ENCODE measurements around the gene FNDC5. TPM values are rescaled to one million over a fixed set of nuclear protein-coding genes. Genes with fewer than 3 reads are reported as not detected.

Gene FNDC5
- total and polyA plus RNA-seq, 2 of the 13 experiments (the other 11 are each of a cell fraction or from before 2014, with no cell fraction given): 1.4 to 3.1 TPM

GRCh38 chr1:32858791-32859190 is 11.9 kb downstream of the FNDC5 start (continued):
- TF ChIP-seq, protein P1, sequence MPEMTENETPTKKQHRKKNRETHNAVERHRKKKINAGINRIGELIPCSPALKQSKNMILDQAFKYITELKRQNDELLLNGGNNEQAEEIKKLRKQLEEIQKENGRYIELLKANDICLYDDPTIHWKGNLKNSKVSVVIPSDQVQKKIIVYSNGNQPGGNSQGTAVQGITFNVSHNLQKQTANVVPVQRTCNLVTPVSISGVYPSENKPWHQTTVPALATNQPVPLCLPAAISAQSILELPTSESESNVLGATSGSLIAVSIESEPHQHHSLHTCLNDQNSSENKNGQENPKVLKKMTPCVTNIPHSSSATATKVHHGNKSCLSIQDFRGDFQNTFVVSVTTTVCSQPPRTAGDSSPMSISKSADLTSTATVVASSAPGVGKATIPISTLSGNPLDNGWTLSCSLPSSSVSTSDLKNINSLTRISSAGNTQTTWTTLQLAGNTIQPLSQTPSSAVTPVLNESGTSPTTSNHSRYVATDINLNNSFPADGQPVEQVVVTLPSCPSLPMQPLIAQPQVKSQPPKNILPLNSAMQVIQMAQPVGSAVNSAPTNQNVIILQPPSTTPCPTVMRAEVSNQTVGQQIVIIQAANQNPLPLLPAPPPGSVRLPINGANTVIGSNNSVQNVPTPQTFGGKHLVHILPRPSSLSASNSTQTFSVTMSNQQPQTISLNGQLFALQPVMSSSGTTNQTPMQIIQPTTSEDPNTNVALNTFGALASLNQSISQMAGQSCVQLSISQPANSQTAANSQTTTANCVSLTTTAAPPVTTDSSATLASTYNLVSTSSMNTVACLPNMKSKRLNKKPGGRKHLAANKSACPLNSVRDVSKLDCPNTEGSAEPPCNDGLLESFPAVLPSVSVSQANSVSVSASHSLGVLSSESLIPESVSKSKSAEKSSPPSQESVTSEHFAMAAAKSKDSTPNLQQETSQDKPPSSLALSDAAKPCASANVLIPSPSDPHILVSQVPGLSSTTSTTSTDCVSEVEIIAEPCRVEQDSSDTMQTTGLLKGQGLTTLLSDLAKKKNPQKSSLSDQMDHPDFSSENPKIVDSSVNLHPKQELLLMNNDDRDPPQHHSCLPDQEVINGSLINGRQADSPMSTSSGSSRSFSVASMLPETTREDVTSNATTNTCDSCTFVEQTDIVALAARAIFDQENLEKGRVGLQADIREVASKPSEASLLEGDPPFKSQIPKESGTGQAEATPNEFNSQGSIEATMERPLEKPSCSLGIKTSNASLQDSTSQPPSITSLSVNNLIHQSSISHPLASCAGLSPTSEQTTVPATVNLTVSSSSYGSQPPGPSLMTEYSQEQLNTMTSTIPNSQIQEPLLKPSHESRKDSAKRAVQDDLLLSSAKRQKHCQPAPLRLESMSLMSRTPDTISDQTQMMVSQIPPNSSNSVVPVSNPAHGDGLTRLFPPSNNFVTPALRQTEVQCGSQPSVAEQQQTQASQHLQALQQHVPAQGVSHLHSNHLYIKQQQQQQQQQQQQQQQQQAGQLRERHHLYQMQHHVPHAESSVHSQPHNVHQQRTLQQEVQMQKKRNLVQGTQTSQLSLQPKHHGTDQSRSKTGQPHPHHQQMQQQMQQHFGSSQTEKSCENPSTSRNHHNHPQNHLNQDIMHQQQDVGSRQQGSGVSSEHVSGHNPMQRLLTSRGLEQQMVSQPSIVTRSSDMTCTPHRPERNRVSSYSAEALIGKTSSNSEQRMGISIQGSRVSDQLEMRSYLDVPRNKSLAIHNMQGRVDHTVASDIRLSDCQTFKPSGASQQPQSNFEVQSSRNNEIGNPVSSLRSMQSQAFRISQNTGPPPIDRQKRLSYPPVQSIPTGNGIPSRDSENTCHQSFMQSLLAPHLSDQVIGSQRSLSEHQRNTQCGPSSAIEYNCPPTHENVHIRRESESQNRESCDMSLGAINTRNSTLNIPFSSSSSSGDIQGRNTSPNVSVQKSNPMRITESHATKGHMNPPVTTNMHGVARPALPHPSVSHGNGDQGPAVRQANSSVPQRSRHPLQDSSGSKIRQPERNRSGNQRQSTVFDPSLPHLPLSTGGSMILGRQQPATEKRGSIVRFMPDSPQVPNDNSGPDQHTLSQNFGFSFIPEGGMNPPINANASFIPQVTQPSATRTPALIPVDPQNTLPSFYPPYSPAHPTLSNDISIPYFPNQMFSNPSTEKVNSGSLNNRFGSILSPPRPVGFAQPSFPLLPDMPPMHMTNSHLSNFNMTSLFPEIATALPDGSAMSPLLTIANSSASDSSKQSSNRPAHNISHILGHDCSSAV (CRISPR knock-in tag; IDR thresholded peaks at IDR 0.05; ENCODE audit: borderline replicate concordance): no peak
- TF ChIP-seq SOX13 (IDR thresholded peaks at IDR 0.05) (no peak), SOX13 (CRISPR knock-in tag; conservative IDR thresholded peaks at IDR 0.05 in 1 of 2, IDR thresholded peaks at IDR 0.05 in 1 of 2) (no peak), HNF4A (CRISPR knock-in tag; IDR thresholded peaks at IDR 0.05) (no peak), RNF2 (conservative IDR thresholded peaks at IDR 0.05; ENCODE audit: low read depth) (no peak), ARNT (IDR thresholded peaks at IDR 0.05) (no peak), ZNF3 (CRISPR knock-in tag; IDR thresholded peaks at IDR 0.05) (no peak), ZSCAN31 (CRISPR knock-in tag; IDR thresholded peaks at IDR 0.05; ENCODE audit: low read depth) (no peak), ZC3H13 (CRISPR knock-in tag; IDR thresholded peaks at IDR 0.05) (no peak), TBP (CRISPR knock-in tag; IDR thresholded peaks at IDR 0.05) (no peak), DNMT1 (CRISPR knock-in tag; IDR thresholded peaks at IDR 0.05) (no peak), TAF1 (CRISPR knock-in tag; IDR thresholded peaks at IDR 0.05) (no peak)
